Measurements from ENCODE around the gene KIF1B.

GRCh38 chr1:10170239-10170574, 40.2 kb upstream of the KIF1B start:
- TF ChIP-seq POLR2AphosphoS5 (IDR thresholded peaks at IDR 0.05; ENCODE audit: low read depth, low read length) = no peak
- TF ChIP-seq POLR2A (IDR thresholded peaks at IDR 0.05; ENCODE audit: low read depth, low read length) = no peak
- TF ChIP-seq PAX5 (IDR thresholded peaks at IDR 0.05; ENCODE audit: insufficient read depth, low read length, severe bottlenecking) = no peak
- no peak for TF ChIP-seq TAF1 (IDR thresholded peaks at IDR 0.05; ENCODE audit: low read depth, low read length)
- no peak for TF ChIP-seq SPI1 (IDR thresholded peaks at IDR 0.05; ENCODE audit: low read depth, low read length)
- no peak for TF ChIP-seq POU2F2 (IDR thresholded peaks at IDR 0.05; ENCODE audit: low read depth, low read length)
